A204.1 (cell line): ENCODE measurements around the gene TBX10.
"Not testable (repeated sequence)": the region's sequence is repeated elsewhere in the genome, so short reads cannot be mapped to it uniquely, and the experiment has no call there.

ENCODE experiments used
- FAIRE-seq: peaks from 2 replicates; lab custom pipeline; 2012; peaks lifted over from hg19 to GRCh38; lab: Jason Lieb, UNC

TBX10 gene

GRCh38 chr11:67631411-67631810, 8.2 kb downstream of the TBX10 start:
- FAIRE-seq = no peak

- FAIRE-seq = no peak
Measured at GRCh38 chr11:67630943-67631331, 8.6 kb downstream of the TBX10 start.

- no peak for FAIRE-seq
Measured at GRCh38 chr11:67630228-67630942, 9.2 kb downstream of the TBX10 start.

GRCh38 chr11:67629386-67630227, 10.0 kb downstream of the TBX10 start, which contains the start of gene NUDT8:
NUDT8 (minus strand) TSS chr11:67629937; CDS start chr11:67629911, 26 bp downstream.
- no peak for FAIRE-seq

GRCh38 chr11:67628710-67629385, 10.7 kb downstream of the TBX10 start:
- FAIRE-seq = no peak

GRCh38 chr11:67627812-67628624, 11.5 kb downstream of the TBX10 start:
- no peak for FAIRE-seq

- FAIRE-seq = no peak
Measured at GRCh38 chr11:67627441-67627811, 12.1 kb downstream of the TBX10 start.

- no peak for FAIRE-seq
Measured at GRCh38 chr11:67626970-67627369, 12.6 kb downstream of the TBX10 start.

- FAIRE-seq = not testable (repeated sequence)
Measured at GRCh38 chr11:67626131-67626833, 13.3 kb downstream of the TBX10 start.

GRCh38 chr11:67623795-67624194, 15.8 kb downstream of the TBX10 start:
- not testable (repeated sequence) for FAIRE-seq

GRCh38 chr11:67622905-67623304, 16.7 kb downstream of the TBX10 start:
- not testable (repeated sequence) for FAIRE-seq

GRCh38 chr11:67621928-67622327, 17.6 kb downstream of the TBX10 start:
- FAIRE-seq = not testable (repeated sequence)

GRCh38 chr11:67620621-67621020, 18.9 kb downstream of the TBX10 start:
- FAIRE-seq = not testable (repeated sequence)

GRCh38 chr11:67619683-67620618, 19.6 kb downstream of the TBX10 start:
- FAIRE-seq = not testable (repeated sequence)

GRCh38 chr11:67618901-67619659, 20.5 kb downstream of the TBX10 start:
- FAIRE-seq = not testable (repeated sequence)

GRCh38 chr11:67617243-67617953, 22.2 kb downstream of the TBX10 start:
- no peak for FAIRE-seq

- no peak for FAIRE-seq
Measured at GRCh38 chr11:67616431-67617242, 22.9 kb downstream of the TBX10 start.
